Body of pancreas (tissue), 4 donors: ENCODE measurements around the gene KDELR1.

ENCODE experiments used
- POLR2A ChIP-seq, 3 donors: fragments of 450-650 bp; IDR thresholded peaks; one replicate each; pipeline ENCODE4 v1.6.1; 2016; ENCODE audit warnings: antibody characterized with exemption in 3 of 3, mild to moderate bottlenecking in 2 of 3
- TF ChIP-seq, protein P1 (sequence below), 7 experiments: fragments of 450-650 bp in 4 of 7; fragments of 200-600 bp in 3 of 7; sonication (generic) in 3 of 7; IDR thresholded peaks; one replicate each; pipeline ENCODE4 v1.5.1; 2016 to 2019; ENCODE audit warnings: antibody characterized with exemption in 7 of 7

DNA sequence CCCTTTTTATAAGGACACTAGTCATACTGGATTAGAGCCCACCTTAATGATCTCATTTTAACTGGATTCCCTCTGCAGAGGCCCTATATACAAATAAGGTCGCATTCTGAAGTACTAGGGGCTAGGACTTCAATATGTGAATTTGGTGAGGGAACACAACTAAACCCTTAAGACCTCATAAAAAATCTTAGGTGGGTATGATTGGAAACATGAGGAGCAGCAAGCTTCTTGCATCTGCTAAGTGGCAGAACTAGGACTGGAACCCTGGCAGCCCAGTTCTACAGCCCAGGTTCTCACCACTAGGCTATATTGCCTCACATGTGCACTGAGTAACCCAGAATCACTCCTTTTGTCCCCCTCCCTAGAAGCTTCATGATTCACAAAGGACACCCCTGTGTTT, 37.3 kb upstream of the KDELR1 start:
- no peak for TF ChIP-seq POLR2A (IDR thresholded peaks at IDR 0.05)
- TF ChIP-seq, protein P1, sequence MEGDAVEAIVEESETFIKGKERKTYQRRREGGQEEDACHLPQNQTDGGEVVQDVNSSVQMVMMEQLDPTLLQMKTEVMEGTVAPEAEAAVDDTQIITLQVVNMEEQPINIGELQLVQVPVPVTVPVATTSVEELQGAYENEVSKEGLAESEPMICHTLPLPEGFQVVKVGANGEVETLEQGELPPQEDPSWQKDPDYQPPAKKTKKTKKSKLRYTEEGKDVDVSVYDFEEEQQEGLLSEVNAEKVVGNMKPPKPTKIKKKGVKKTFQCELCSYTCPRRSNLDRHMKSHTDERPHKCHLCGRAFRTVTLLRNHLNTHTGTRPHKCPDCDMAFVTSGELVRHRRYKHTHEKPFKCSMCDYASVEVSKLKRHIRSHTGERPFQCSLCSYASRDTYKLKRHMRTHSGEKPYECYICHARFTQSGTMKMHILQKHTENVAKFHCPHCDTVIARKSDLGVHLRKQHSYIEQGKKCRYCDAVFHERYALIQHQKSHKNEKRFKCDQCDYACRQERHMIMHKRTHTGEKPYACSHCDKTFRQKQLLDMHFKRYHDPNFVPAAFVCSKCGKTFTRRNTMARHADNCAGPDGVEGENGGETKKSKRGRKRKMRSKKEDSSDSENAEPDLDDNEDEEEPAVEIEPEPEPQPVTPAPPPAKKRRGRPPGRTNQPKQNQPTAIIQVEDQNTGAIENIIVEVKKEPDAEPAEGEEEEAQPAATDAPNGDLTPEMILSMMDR (IDR thresholded peaks at IDR 0.05): no peak
